OCI-LY1 (cell line): ENCODE results near the gene DOCK4.

ENCODE experiments used
- H2AFZ ChIP-seq: fragments of 200-600 bp; sonication (generic), shearing (Covaris generic); 2 replicates; pipeline ENCODE4 v1.6.0; 2014; ENCODE audit warnings: antibody characterized with exemption, mild to moderate bottlenecking, low read length
- H3F3A ChIP-seq: fragments of 200-600 bp; sonication (generic), shearing (Covaris generic); 2 replicates; pipeline ENCODE4 v1.6.0; 2014; ENCODE audit warnings: mild to moderate bottlenecking, antibody characterized with exemption, low read length, moderate library complexity; ENCODE audit not compliant: insufficient read depth
- H3K27ac ChIP-seq: fragments of 200-600 bp; sonication (generic); 2 replicates; pipeline ENCODE4 v1.5.1; 2014; ENCODE audit warnings: low read length, mixed run types, mild to moderate bottlenecking, low read depth; ENCODE audit not compliant: poor library complexity, severe bottlenecking
- H3K27me3 ChIP-seq: fragments of 200-600 bp; sonication (generic); 2 replicates; pipeline ENCODE4 v1.6.0; 2014; ENCODE audit warnings: antibody characterized with exemption, mild to moderate bottlenecking, low read length, moderate library complexity; ENCODE audit not compliant: insufficient read depth
- H3K36me3 ChIP-seq: fragments of 200-600 bp; sonication (generic); 2 replicates; pipeline ENCODE4 v1.6.1; 2014; ENCODE audit warnings: mild to moderate bottlenecking, antibody characterized with exemption, low read length, moderate library complexity, mixed read lengths; ENCODE audit not compliant: insufficient read depth
- H3K4me1 ChIP-seq: fragments of 200-600 bp; sonication (generic); 2 replicates; pipeline ENCODE4 v1.5.1; 2014; ENCODE audit warnings: mild to moderate bottlenecking, low read length, moderate library complexity; ENCODE audit not compliant: insufficient read depth, severe bottlenecking
- H3K4me2 ChIP-seq: fragments of 200-600 bp; sonication (generic), shearing (Covaris generic); 2 replicates; pipeline ENCODE4 v1.6.1; 2014; ENCODE audit warnings: low read length
- H3K4me3 ChIP-seq: fragments of 200-600 bp; sonication (generic); 2 replicates; pipeline ENCODE4 v1.5.1; 2014; ENCODE audit warnings: low read length, low read depth, mild to moderate bottlenecking, mixed read lengths; ENCODE audit not compliant: poor library complexity, severe bottlenecking
- H3K79me2 ChIP-seq: fragments of 200-600 bp; shearing (Covaris generic); 2 replicates; pipeline ENCODE4 v1.6.1; 2016; ENCODE audit warnings: mixed run types, low read length, mixed read lengths; ENCODE audit not compliant: insufficient read depth
- H3K9ac ChIP-seq: fragments of 200-600 bp; sonication (generic), shearing (Covaris generic); 2 replicates; pipeline ENCODE4 v1.6.1; 2014; ENCODE audit warnings: mild to moderate bottlenecking, low read length, mixed read lengths
- H3K9me2 ChIP-seq: fragments of 200-600 bp; sonication (generic), shearing (Covaris generic); 2 replicates; pipeline ENCODE4 v1.6.1; 2014; ENCODE audit warnings: low read depth, mild to moderate bottlenecking, low read length, mixed read lengths
- H3K9me3 ChIP-seq: fragments of 200-600 bp; shearing (Covaris generic); 2 replicates; pipeline ENCODE4 v1.6.1; 2014; ENCODE audit warnings: low read length, mixed read lengths
- H4K20me1 ChIP-seq: fragments of 200-600 bp; sonication (generic), shearing (Covaris generic); 2 replicates; pipeline ENCODE4 v1.6.0; 2016; ENCODE audit warnings: mild to moderate bottlenecking, low read length; ENCODE audit not compliant: insufficient read depth
- CTCF ChIP-seq: fragments of 200-600 bp; sonication (generic), shearing (Covaris generic); IDR thresholded peaks from 2 replicates; pipeline ENCODE4 v1.5.1; 2017; ENCODE audit warnings: mild to moderate bottlenecking, antibody characterized with exemption, low read length, moderate library complexity, mixed read lengths
- EZH2 ChIP-seq: fragments of 200-600 bp; sonication (generic), shearing (Covaris generic); IDR thresholded peaks from 2 replicates; pipeline ENCODE4 v1.8.0; 2017; ENCODE audit warnings: borderline replicate concordance, mixed run types, mild to moderate bottlenecking, antibody characterized with exemption, low read length, moderate library complexity, mixed read lengths

DOCK4 gene

GRCh38 chr7:111783854-111784253 is 422.3 kb downstream of the DOCK4 start:
- no peak overlapping the region for H2AFZ ChIP-seq
- H3F3A ChIP-seq, result no peaks in the 10 kb centered on the region
- no peak overlapping the region for H3K4me2 ChIP-seq
- no peak overlapping the region for H3K4me3 ChIP-seq
- no peak for TF ChIP-seq EZH2
- TF ChIP-seq CTCF, result no peak
- no peaks in the 10 kb centered on the region for H3K9me3 ChIP-seq
- no peak overlapping the region for H3K9ac ChIP-seq
- no peaks in the 10 kb centered on the region for H3K79me2 ChIP-seq
- no peaks in the 10 kb centered on the region for H3K4me1 ChIP-seq
- no peaks in the 10 kb centered on the region for H3K9me2 ChIP-seq
- no peak overlapping the region for H3K27ac ChIP-seq
- no peaks in the 10 kb centered on the region for H3K36me3 ChIP-seq
- H3K27me3 ChIP-seq, result peaks cover 5% of the 10 kb centered on the region; the same call in 1 of the 2 replicates
- H4K20me1 ChIP-seq, result no peaks in the 10 kb centered on the region

GRCh38 chr7:111780527-111780926 is 425.7 kb downstream of the DOCK4 start:
- Histone ChIP-seq H4K20me1 (no peaks in the 10 kb centered on the region), H3K27me3 (peaks cover 5% of the 10 kb centered on the region; the same call in 1 of the 2 replicates), H3K9ac (no peak overlapping the region), H3K4me1 (no peaks in the 10 kb centered on the region), H3K4me2 (no peak overlapping the region), H2AFZ (no peak overlapping the region), H3F3A (no peaks in the 10 kb centered on the region), H3K4me3 (no peak overlapping the region), H3K9me2 (no peaks in the 10 kb centered on the region), H3K27ac (no peak overlapping the region), H3K36me3 (no peaks in the 10 kb centered on the region), H3K9me3 (no peaks in the 10 kb centered on the region), H3K79me2 (no peaks in the 10 kb centered on the region)
- TF ChIP-seq CTCF, result no peak
- no peak for TF ChIP-seq EZH2

GRCh38 chr7:111775206-111775605 is 431.0 kb downstream of the DOCK4 start:
- TF ChIP-seq CTCF (no peak), EZH2 (no peak)
- no peak overlapping the region for H3K4me3 ChIP-seq
- no peaks in the 10 kb centered on the region for H3K36me3 ChIP-seq
- H3K79me2 ChIP-seq, result no peaks in the 10 kb centered on the region
- no peaks in the 10 kb centered on the region for H3K9me2 ChIP-seq
- no peak overlapping the region for H3K27ac ChIP-seq
- no peak overlapping the region for H2AFZ ChIP-seq
- no peaks in the 10 kb centered on the region for H3F3A ChIP-seq
- H4K20me1 ChIP-seq, result no peaks in the 10 kb centered on the region
- H3K4me2 ChIP-seq, result no peak overlapping the region
- no peaks in the 10 kb centered on the region for H3K9me3 ChIP-seq
- H3K9ac ChIP-seq, result no peak overlapping the region
- H3K27me3 ChIP-seq, result no peaks in the 10 kb centered on the region
- H3K4me1 ChIP-seq, result no peaks in the 10 kb centered on the region
